ENCODE results near the gene NPHP4.

DNA sequence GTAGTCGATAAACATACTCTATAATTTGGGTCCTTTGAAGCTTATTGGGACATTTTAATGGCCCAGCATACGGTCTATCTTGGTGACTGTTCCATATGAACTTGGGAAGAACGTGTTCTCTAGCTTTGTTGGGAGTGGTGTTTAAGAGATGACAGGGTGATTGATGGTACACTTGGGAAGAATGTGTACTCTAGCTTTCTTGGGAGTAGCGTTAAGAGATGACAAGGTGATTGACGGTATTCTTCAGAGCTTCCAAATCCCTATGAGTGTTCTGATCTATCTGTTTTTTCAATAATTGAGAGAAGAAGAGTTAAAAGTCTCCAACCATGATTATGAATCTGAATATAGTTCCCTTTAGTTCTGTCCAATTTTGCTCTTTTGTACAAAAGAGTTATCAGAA lies 9.4 kb downstream of the NPHP4 start:
- TF ChIP-seq, protein P1, sequence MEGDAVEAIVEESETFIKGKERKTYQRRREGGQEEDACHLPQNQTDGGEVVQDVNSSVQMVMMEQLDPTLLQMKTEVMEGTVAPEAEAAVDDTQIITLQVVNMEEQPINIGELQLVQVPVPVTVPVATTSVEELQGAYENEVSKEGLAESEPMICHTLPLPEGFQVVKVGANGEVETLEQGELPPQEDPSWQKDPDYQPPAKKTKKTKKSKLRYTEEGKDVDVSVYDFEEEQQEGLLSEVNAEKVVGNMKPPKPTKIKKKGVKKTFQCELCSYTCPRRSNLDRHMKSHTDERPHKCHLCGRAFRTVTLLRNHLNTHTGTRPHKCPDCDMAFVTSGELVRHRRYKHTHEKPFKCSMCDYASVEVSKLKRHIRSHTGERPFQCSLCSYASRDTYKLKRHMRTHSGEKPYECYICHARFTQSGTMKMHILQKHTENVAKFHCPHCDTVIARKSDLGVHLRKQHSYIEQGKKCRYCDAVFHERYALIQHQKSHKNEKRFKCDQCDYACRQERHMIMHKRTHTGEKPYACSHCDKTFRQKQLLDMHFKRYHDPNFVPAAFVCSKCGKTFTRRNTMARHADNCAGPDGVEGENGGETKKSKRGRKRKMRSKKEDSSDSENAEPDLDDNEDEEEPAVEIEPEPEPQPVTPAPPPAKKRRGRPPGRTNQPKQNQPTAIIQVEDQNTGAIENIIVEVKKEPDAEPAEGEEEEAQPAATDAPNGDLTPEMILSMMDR (IDR thresholded peaks at IDR 0.05): no peak
- no peak for TF ChIP-seq POLR2A (IDR thresholded peaks at IDR 0.05)
